ENCODE data around the gene TAPBPL. TPM values are rescaled to one million over a fixed set of nuclear protein-coding genes. Genes with fewer than 3 reads are reported as not detected.

TAPBPL gene
- total and polyA plus RNA-seq, 2 of the 4 experiments (the other 2 are of a cell fraction): 3.4 to 12.1 TPM

DNA sequence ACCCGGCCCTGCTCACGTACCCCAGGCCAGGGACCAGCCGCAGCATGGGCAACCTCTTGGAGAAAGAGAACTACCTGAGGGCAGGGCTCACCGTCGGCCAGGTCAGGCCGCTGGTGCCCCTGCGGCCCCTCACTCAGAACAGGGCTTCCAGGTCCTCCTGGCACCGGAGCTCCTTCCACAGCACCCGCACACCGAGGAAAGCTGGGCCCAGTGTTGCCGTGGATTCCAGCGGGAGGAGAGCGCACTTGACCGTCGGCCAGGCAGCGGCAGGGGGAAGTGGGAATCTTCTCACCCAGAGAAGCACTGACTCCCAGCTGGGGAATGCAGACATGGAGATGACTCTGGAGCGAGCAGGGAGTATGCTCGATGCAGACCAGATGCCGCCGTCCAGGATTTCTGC is 26.6 kb downstream of the TAPBPL start:
- Histone ChIP-seq H3K14ac (replicated peaks; ENCODE audit: low read depth, low read length) (no peak overlapping the region), H2BK20ac (ENCODE audit: low read depth, low read length) (no peak overlapping the region), H2BK15ac (ENCODE audit: low read depth, low read length) (no peak overlapping the region), H3K9me1 (ENCODE audit: insufficient read depth, low read length) (no peaks in the 10 kb centered on the region), H2BK120ac (ENCODE audit: low read depth, low read length) (no peak overlapping the region), H2AK5ac (ENCODE audit: low read depth, low read length) (peak overlapping the region; percentile 39; the same call in 1 of the 2 replicates), H3K27me3 (ENCODE audit: control insufficient read depth, insufficient read depth, low read length) (peaks cover 8% of the 10 kb centered on the region), H3K23ac (ENCODE audit: low read depth, low read length) (no peak overlapping the region), H3K36me3 (ENCODE audit: control insufficient read depth, insufficient read depth, low read length) (no peaks in the 10 kb centered on the region), H3K18ac (ENCODE audit: low read depth, low read length) (no peak overlapping the region), H3K9ac (ENCODE audit: low read depth, low read length) (no peak overlapping the region), H4K5ac (ENCODE audit: low read depth, low read length) (no peak overlapping the region), H3K27ac (ENCODE audit: insufficient read depth, low read length) (no peak overlapping the region), H3K79me1 (ENCODE audit: low read depth in 1 of 2, low read length in 2 of 2) (no peaks in the 10 kb centered on the region), H3K56ac (ENCODE audit: extremely low read depth, insufficient read depth, low read length) (no peak overlapping the region), H4K91ac (ENCODE audit: insufficient read depth, low read depth, low read length) (no peak overlapping the region), H3K4me1 (ENCODE audit: control insufficient read depth, insufficient read depth, low read length) (no peaks in the 10 kb centered on the region), H3K4ac (ENCODE audit: low read depth, low read length) (no peak overlapping the region), H3K4me2 (ENCODE audit: low read depth, low read length) (no peak overlapping the region), H2AFZ (replicated peaks; ENCODE audit: low read length, poor library complexity) (no peak overlapping the region), H2AK9ac (replicated peaks; ENCODE audit: low read depth, low read length, poor library complexity) (no peak overlapping the region), H4K8ac (ENCODE audit: low read depth in 2 of 2, low read length in 2 of 2) (no peak overlapping the region), H4K20me1 (ENCODE audit: insufficient read depth, low read length) (peaks cover 3% of the 10 kb centered on the region; the same call in 1 of the 2 replicates), H2BK5ac (ENCODE audit: low read depth, low read length, poor library complexity, severe bottlenecking) (no peak overlapping the region), H3K4me3 (ENCODE audit: insufficient read depth, low read depth, low read length) (no peak overlapping the region), H3K9me3 (ENCODE audit: control insufficient read depth, insufficient read depth, low read length) (no peaks in the 10 kb centered on the region)
- in situ Hi-C loops (cut with MboI; ENCODE audit: low sequenced_read_pairs) (no loop called here), dilution Hi-C loops (cut with HindIII; ENCODE audit: low sequenced_read_pairs, unreplicated experiment) (no loop called here), intact Hi-C loops (cut with micrococcal nuclease) (no loop called here)
- DNase-seq: no peak
- CTCF ChIA-PET: no interaction called here
- TF ChIP-seq CHD1 (IDR thresholded peaks at IDR 0.05; ENCODE audit: low read depth, low read length): no peak
- TF ChIP-seq SMC3 (IDR thresholded peaks at IDR 0.05; ENCODE audit: low read depth, low read length): no peak
- no peak for TF ChIP-seq RAD21 (IDR thresholded peaks at IDR 0.05; ENCODE audit: low read length)
- no peak for TF ChIP-seq RFX5 (IDR thresholded peaks at IDR 0.05; ENCODE audit: low read depth, low read length)
- no peak for TF ChIP-seq FOS (IDR thresholded peaks at IDR 0.05; ENCODE audit: low read depth, low read length)
- no peak for TF ChIP-seq BHLHE40 (IDR thresholded peaks at IDR 0.05; ENCODE audit: low read depth, low read length)
- TF ChIP-seq MAZ (IDR thresholded peaks at IDR 0.05; ENCODE audit: borderline replicate concordance, low read depth, low read length): no peak
- TF ChIP-seq NFE2L2 (IDR thresholded peaks at IDR 0.05; ENCODE audit: low read depth, low read length): no peak
- 91% methylated on average over 10 of the region's 20 CpGs; no CpG with 5 or more reads in 1 of the 2 experiments for WGBS, 2 experiments (ENCODE audit: extremely low coverage in 2 of 2, insufficient read length in 1 of 2)
- ATAC-seq (ENCODE audit: low read depth): no peak
- no TSS peak for BruUV-seq (replicated peaks)
- POLR2A ChIA-PET (ENCODE audit: unreplicated experiment): no interaction called here
